Measurements from ENCODE around the gene CCDC160.
"Not testable (repeated sequence)": the region's sequence is repeated elsewhere in the genome, so short reads cannot be mapped to it uniquely, and the experiment has no call there.

The CCDC160 gene

DNA sequence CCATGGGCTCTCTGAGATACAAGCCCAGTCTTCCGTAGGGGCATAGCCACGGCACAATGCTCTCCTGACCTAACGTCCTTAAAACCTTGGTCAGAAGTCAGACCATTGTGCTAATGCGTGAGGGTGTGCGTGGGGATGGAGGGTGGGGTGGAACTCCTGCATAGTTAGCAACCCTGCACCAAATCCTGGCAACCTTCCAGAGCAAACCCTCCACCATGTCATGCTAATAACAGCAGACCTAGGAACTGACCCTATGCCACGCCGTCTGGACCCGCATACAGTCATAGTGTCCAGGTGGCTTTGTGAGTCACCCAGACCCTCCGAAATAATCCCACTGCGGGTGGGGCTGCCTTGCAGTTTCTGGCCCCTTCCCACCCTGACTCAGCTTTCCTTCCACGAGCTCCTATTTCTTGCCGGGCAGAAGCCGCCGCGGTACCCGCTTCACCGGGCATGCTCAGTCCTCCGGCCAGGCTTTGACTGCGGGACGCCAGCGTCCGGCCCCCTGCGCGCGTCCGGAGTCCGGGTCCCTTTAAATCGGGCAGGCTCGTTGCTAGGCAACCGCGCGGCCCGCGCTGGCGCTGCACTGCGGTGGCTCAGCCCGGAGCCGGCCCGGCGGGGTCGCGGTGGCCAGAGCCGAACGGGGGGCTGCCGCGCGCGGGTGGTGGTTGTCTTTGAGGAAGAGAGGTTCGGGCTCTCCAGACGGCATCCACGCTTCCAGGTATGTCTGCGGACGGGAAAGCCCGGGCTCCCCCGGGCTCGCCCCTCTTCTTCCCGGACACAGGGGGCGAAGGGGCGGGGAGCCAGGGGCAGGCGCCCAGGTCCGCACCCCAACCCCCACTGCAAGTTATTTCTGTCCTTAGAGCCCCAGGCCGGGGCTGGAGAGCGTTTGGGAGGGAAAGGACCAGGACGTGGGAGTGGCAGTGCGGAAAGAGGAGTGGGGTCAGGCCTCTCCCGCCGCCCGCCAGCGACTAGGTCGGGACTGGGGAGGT is at the start of gene CCDC160:
Gene CCDC160, plus strand, starts transcription at position 557 of the 989 bp plus-strand sequence. CDS start 7,619 bp downstream, outside the sequence.
- no peak for DNase-seq

- DNase-seq, result no peak
These were observed 45.7 kb upstream of the CCDC160 start for GRCh38 chrX:134191281-134191680.

- DNase-seq, result no peak
These were observed 42.1 kb upstream of the CCDC160 start for GRCh38 chrX:134194915-134195314.

DNA sequence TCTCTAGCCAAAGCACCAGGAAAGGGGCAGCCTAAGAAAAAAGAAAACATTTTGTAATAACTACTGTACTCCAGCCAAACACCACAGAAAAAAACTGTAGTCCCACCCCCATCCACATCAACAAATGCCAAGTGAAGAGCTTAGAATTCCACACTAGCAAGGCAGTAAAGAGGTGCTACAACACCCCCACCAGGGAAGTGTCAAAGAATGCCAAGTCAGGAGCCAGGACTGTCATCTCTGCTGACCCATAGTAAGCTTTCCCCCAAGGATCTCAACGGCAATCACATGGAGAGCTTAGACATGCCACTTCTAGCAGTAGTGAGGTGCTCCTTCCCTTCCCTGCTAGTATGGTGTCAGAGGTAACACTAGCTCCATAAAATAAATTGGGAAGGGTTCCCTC is 34.4 kb upstream of the CCDC160 start:
- no peak for DNase-seq

GRCh38 chrX:134206221-134206620 is 30.8 kb upstream of the CCDC160 start:
- no peak for DNase-seq

DNA sequence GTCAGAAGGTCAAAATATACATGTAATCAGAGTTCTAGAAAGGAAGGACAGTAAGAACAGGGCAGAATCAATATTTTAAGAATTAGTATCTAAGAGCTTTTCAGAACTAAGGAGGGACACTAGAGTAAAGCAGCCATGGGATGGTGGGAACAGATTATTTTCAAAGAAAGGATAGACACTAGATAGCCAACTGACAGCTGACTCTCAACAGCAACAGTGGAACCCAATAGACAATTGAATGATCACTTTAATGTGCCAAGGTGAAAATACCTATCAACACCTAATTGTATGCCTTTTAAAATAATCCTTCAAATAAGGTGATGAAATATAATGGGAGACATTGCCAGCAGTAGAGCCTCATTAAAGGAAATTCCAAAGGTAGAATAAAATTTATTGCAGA is 26.5 kb upstream of the CCDC160 start:
- no peak for DNase-seq

GRCh38 chrX:134235236-134235635 is 1.7 kb upstream of the CCDC160 start:
- no peak for DNase-seq

DNA sequence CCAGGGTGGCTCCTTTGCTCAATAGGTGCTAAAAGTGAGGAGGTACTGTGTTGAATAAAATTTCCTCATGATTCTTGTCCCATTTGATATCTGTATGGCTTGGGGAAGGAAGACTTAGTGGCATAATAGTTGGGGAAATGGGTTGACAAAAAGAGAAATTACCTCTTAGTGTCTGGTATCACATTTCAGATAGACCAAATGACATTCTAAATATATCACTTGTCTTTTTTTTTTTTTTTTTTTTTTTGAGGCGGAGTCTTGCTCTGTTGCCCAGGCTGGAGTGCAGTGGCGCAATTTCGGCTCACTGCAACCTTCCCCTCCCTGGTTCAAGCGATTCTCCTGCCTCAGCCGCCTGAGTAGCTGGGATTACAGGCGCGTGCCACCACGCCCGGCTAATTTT is 1.2 kb downstream of the CCDC160 start:
- DNase-seq, result not testable (repeated sequence)

GRCh38 chrX:134239016-134239415 is 2.0 kb downstream of the CCDC160 start:
- no peak for DNase-seq

DNA sequence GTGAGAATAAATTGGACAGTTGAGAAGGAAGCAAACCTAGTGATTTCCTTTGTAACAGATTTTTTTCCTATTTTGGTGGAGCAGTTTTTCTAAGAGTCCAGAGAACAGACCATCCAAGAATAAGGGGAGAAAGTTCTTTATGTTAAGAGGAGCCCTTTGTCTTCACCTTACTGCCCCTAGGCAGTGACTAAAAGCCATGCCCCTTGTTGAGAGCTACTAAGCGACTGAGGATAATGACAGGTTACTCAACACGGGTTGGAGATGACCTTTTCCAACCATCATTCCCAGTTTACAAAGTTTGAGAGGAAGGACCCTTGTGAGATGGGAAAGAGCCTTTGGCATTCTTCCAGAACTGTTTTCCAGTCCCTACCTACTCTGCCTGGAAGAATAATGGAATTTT is 3.2 kb downstream of the CCDC160 start:
- DNase-seq, result no peak

GRCh38 chrX:134241960-134242619 is 5.1 kb downstream of the CCDC160 start:
- no peak for DNase-seq

- no peak for DNase-seq
These were observed 7.1 kb downstream of the CCDC160 start for GRCh38 chrX:134244043-134244442.

DNA sequence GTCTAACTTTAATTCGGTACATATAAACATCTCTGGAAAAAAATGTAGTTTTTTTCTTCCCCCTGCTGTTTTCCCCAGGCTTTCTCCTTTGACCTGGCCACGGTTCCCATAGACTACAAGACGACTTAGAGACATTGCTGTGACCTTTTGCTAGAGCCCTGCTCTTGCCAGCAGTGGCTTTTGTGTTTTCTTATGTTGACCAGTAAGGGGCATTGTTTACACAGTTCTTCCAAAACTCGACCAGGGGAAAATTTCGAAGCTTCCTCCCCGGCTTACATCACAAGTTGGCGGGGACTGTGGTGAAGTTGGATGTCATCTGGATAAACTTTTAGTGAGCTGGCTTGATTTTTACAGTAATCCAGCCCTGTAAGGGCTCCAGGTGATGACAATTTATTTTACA is 9.3 kb downstream of the CCDC160 start:
- no peak for DNase-seq

- DNase-seq, result no peak
These were observed 10.5 kb downstream of the CCDC160 start for GRCh38 chrX:134247492-134247891.

DNA sequence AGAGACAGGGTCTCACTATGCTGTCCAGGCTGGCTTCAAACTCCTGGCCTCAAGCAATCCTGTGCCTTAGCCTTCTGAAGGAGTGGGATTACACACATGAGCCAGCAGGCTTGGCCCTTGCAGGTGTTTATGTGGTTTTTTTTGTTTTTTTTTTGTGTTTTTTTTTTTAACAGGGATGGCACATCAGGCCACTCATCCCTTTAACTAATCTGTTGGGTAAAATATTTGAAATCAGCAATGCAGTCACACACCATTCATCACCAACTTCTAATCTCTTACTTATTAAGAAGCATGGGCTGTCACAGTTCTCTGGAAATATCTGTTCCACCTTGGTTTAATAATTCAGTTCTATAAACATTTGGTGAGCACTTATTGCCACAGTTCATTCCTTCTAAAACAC is 12.3 kb downstream of the CCDC160 start:
- no peak for DNase-seq

DNA sequence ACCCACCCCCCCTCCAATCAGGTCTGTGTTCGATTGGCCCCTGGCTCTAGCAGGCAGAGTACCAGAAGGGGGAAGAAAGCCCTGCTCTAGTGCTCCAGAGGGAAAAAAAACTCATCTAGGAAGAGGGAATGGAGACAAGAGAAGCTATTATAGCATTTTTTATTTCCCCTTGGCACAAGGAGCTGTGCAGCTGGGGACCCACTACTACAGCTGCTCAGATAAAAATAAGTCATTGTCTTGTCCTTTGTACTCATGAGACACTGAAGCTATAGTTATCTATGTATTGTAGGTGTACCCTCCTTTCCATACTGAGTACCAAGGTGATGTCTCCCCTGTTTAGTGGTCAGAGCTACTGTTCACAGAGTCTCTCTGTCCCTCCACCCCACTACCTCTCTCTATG is 14.3 kb downstream of the CCDC160 start:
- no peak for DNase-seq

DNA sequence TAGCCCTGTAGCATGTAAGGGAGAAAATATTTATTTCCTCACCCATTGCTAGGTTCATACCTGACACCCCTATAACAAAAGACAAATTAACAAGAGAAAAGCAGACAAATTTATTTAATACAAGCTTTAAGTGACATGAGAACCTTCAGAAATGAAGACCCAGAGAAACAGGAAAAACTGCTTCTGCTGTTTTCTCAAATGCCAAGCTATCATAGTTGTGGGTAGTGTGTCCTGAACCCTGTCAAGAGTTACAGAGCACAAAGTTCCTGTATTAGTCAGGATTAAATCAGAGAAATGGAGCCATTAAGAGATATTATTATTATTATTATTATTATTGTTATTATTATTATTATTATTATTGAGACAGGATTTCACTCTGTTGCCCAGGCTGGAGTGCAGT is 17.5 kb downstream of the CCDC160 start:
- no peak for DNase-seq

GRCh38 chrX:134255555-134255954 is 18.6 kb downstream of the CCDC160 start:
- no peak for DNase-seq

GRCh38 chrX:134256684-134257083 is 19.7 kb downstream of the CCDC160 start:
- DNase-seq, result no peak

DNA sequence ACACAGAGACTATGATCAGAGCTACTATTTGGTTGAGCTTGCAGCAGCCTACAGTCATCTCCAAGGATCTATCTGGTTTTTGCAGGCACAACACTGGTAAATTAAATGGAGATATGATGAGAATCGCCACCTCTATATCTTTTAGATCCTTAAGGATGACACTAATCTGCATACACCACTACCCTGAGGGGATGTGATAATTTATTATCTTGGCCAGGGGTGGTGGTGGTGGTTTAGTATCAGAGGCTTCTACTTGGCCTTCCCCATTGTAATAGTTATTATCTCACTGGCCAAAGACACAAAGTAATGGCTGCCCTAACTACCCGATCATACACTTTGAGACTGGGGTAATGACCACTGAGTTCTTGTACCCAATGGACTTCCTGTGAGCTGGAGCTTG is 21.2 kb downstream of the CCDC160 start:
- no peak for DNase-seq

DNA sequence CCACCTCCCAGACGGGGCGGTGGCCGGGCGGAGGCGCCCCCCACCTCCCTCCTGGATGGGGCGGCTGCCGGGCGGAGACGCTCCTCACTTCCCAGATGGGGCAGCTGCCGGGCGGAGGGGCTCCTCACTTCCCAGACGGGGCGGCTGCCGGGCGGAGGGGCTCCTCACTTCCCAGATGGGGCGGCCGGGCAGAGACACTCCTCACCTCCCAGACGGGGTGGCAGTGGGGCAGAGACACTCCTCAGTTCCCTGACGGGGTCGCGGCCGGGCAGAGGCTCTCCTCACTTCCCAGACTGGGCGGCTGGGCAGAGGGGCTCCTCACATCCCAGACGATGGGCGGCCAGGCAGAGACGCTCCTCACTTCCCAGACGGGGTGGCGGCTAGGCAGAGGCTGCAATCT is 49.0 kb downstream of the CCDC160 start:
- DNase-seq, result not testable (repeated sequence)

DNA sequence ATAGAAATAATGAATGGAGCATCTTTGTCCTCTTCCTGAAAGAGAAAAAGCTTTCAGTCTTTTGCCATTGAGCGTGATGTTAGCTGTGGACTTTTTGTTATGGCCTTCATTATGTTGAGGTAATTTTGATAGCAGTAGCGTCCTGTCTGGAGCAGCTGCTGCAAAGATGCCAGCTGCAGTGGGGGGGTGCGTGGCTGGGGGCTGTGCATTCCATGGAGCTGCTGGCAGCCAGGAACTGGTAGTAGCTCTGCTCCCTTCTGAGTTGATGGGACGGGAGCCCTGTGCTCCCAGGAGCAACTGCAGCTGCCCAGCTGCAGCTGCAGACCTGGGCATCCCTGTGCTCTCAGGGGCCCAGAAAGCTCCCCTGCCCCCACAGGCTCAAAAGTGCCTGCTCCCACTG is 50.4 kb downstream of the CCDC160 start:
- no peak for DNase-seq

- DNase-seq, result no peak
These were observed 57.6 kb downstream of the CCDC160 start for GRCh38 chrX:134294548-134294947.
